Fibroblast of pulmonary artery (primary cell): ENCODE measurements around the gene COA8.

Experiments
- DNase-seq: peaks from one replicate; pipeline ENCODE4 v3.0.0-alpha.2; 2010; ENCODE audit warnings: low read depth
- H3K4me3 ChIP-seq: replicated peaks from 2 replicates; pipeline ENCODE4 v1.5.1; 2011; ENCODE audit warnings: low read depth, mild to moderate bottlenecking, control low read depth, low read length, moderate library complexity
- CTCF ChIP-seq: IDR thresholded peaks from 2 replicates; pipeline ENCODE4 v1.5.1; 2011; ENCODE audit warnings: mild to moderate bottlenecking, control low read depth, low read length, inconsistent platforms; ENCODE audit errors: missing control alignments

Gene COA8

GRCh38 chr14:103628221-103628683 lies 65.5 kb downstream of the COA8 start:
- H3K4me3 ChIP-seq: peak overlapping the region; percentile 67
- peak; percentile 71 for DNase-seq
- TF ChIP-seq CTCF: no peak

GRCh38 chr14:103628684-103629502 lies 66.1 kb downstream of the COA8 start, which contains the start of gene KLC1:
Gene KLC1 (plus strand): TSS chr14:103629211. CDS start chr14:103654565, 25,354 bp downstream.
- H3K4me3 ChIP-seq: peak within 1 kb of the TSS; percentile 67
- TF ChIP-seq CTCF: no peak
- peak; percentile 60 for DNase-seq

- DNase-seq: no peak
- TF ChIP-seq CTCF: no peak
- H3K4me3 ChIP-seq: peak overlapping the region; percentile 67
These were observed 66.9 kb downstream of the COA8 start for GRCh38 chr14:103629503-103630121.

- DNase-seq: peak; percentile 24
These were observed 67.8 kb downstream of the COA8 start for GRCh38 chr14:103630364-103631108.

GRCh38 chr14:103633391-103633790 lies 70.6 kb downstream of the COA8 start:
- DNase-seq: no peak
- no peak overlapping the region for H3K4me3 ChIP-seq
- TF ChIP-seq CTCF: no peak

More at GRCh38 chr14:103630364-103631108, 67.8 kb downstream of the COA8 start:
- peak overlapping the region; percentile 67 for H3K4me3 ChIP-seq
- no peak for TF ChIP-seq CTCF

GRCh38 chr14:103634156-103634555 lies 71.4 kb downstream of the COA8 start:
- no peak for DNase-seq
- H3K4me3 ChIP-seq: no peak overlapping the region
- no peak for TF ChIP-seq CTCF
